HT1080 (cell line): ENCODE data around the gene RANBP9. TPM values are rescaled to one million over a fixed set of nuclear protein-coding genes. Genes with fewer than 3 reads are reported as not detected.

ENCODE experiments used
- DNase-seq: peaks from one replicate; pipeline ENCODE4 v3.0.0-alpha.2; 2015; ENCODE audit warnings: low read depth
- total RNA-seq: library from RNA; depleted of rRNA; stranded (reverse); fragments of >200 nt; shearing (Covaris generic); gene quantifications from 2 replicates; pipeline ENCODE4 v1.2.3, GENCODE V29; 2014

Gene RANBP9
- total RNA-seq, 1 experiment from 2014 or later: 15.7 TPM

- no peak for DNase-seq
Measured at GRCh38 chr6:13654496-13654895, 57.1 kb downstream of the RANBP9 start.

- DNase-seq: no peak
Measured at GRCh38 chr6:13653296-13653695, 58.3 kb downstream of the RANBP9 start.

- no peak for DNase-seq
Measured at GRCh38 chr6:13649393-13649792, 62.2 kb downstream of the RANBP9 start.

- DNase-seq: no peak
Measured at GRCh38 chr6:13648850-13649249, 62.8 kb downstream of the RANBP9 start.

GRCh38 chr6:13643125-13643524 lies 68.5 kb downstream of the RANBP9 start:
- no peak for DNase-seq

- no peak for DNase-seq
Measured at GRCh38 chr6:13641315-13641714, 70.3 kb downstream of the RANBP9 start.

- no peak for DNase-seq
Measured at GRCh38 chr6:13638626-13639025, 73.0 kb downstream of the RANBP9 start.

- no peak for DNase-seq
Measured at GRCh38 chr6:13638014-13638413, 73.6 kb downstream of the RANBP9 start.

GRCh38 chr6:13635948-13636658 lies 75.5 kb downstream of the RANBP9 start:
- DNase-seq: no peak

- no peak for DNase-seq
Measured at GRCh38 chr6:13633343-13633742, 78.3 kb downstream of the RANBP9 start.

- DNase-seq: no peak
Measured at GRCh38 chr6:13630499-13630898, 81.1 kb downstream of the RANBP9 start.

GRCh38 chr6:13629459-13630116 lies 82.0 kb downstream of the RANBP9 start:
- no peak for DNase-seq

GRCh38 chr6:13624871-13625288 lies 86.8 kb downstream of the RANBP9 start:
- peak; percentile 8 for DNase-seq

- DNase-seq: no peak
Measured at GRCh38 chr6:13617066-13617465, 94.6 kb downstream of the RANBP9 start.

GRCh38 chr6:13615792-13616120 lies 95.9 kb downstream of the RANBP9 start:
- peak; percentile 16 for DNase-seq

- peak; percentile 91 for DNase-seq
Measured at GRCh38 chr6:13614926-13615791, 96.5 kb downstream of the RANBP9 start, which contains the start of gene NOL7. NOL7 (plus strand) TSS chr6:13615335; CDS start chr6:13615359, 24 bp downstream.

- DNase-seq: no peak
Measured at GRCh38 chr6:13614126-13614925, 97.3 kb downstream of the RANBP9 start.

GRCh38 chr6:13613029-13613594 lies 98.5 kb downstream of the RANBP9 start:
- DNase-seq: no peak

- DNase-seq: no peak
Measured at GRCh38 chr6:13611715-13612114, 99.9 kb downstream of the RANBP9 start.

GRCh38 chr6:13605634-13606033 lies 106.0 kb downstream of the RANBP9 start:
- no peak for DNase-seq
